ENCODE measurements around the gene TMEM40.

The TMEM40 gene

GRCh38 chr3:12773710-12774086 is 14.6 kb upstream of the TMEM40 start:
- no peak overlapping the region for H3K4me3 ChIP-seq (ENCODE audit: low read depth in 1 of 2, low read length in 1 of 2)
- H3K27me3 ChIP-seq, result peaks cover 31% of the 10 kb centered on the region
- H3K9me3 ChIP-seq, result no peaks in the 10 kb centered on the region
- TF ChIP-seq, protein P1, sequence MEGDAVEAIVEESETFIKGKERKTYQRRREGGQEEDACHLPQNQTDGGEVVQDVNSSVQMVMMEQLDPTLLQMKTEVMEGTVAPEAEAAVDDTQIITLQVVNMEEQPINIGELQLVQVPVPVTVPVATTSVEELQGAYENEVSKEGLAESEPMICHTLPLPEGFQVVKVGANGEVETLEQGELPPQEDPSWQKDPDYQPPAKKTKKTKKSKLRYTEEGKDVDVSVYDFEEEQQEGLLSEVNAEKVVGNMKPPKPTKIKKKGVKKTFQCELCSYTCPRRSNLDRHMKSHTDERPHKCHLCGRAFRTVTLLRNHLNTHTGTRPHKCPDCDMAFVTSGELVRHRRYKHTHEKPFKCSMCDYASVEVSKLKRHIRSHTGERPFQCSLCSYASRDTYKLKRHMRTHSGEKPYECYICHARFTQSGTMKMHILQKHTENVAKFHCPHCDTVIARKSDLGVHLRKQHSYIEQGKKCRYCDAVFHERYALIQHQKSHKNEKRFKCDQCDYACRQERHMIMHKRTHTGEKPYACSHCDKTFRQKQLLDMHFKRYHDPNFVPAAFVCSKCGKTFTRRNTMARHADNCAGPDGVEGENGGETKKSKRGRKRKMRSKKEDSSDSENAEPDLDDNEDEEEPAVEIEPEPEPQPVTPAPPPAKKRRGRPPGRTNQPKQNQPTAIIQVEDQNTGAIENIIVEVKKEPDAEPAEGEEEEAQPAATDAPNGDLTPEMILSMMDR (IDR thresholded peaks at IDR 0.05), result no peak
- no peaks in the 10 kb centered on the region for H3K4me1 ChIP-seq (ENCODE audit: control insufficient read depth in 1 of 2, insufficient read depth in 1 of 2, low read depth in 1 of 2, low read length in 1 of 2)
- no peaks in the 10 kb centered on the region for H3K36me3 ChIP-seq
- H3K27ac ChIP-seq, result no peak overlapping the region

DNA sequence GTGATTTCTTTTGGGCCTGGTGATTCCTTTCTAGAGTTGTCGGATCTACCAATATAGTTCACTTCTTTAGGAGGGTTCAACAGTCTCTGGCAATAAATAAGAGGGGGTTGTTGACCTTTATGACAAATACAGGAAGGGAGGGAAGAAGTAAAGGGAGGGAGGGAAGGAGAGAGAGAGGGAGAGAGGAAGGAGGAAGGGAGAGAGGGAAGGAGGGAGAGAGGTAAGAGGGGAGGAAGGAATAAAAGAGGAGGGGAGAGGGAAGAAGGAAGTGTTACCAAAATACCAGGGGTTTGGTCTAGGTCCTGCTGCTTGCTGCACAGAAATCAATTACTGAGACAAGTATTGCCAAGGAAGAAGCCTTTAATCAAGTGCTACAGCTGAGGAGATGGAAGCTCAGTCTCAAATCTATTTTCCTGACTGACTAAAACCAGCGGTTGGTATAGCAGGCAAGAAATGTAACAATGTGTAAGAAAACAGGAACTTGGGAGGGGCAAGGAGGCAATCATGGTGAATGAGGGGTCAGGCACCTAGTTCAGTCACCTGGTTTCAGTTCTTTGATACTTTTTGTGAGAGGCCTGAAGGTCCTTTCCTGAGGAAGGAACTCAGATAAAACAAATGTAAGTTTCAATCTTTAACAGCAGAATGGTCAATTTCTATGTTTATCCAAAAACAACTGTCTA is 14.1 kb upstream of the TMEM40 start:
- no peaks in the 10 kb centered on the region for H3K36me3 ChIP-seq

GRCh38 chr3:12772462-12772861 is 13.4 kb upstream of the TMEM40 start:
- Histone ChIP-seq H3K4me1 (ENCODE audit: control insufficient read depth in 1 of 2, insufficient read depth in 1 of 2, low read depth in 1 of 2, low read length in 1 of 2) (no peaks in the 10 kb centered on the region), H3K9me3 (no peaks in the 10 kb centered on the region), H3K4me3 (ENCODE audit: low read depth in 1 of 2, low read length in 1 of 2) (no peak overlapping the region), H3K27me3 (peaks cover 25% of the 10 kb centered on the region), H3K36me3 (no peaks in the 10 kb centered on the region), H3K27ac (no peak overlapping the region)
- TF ChIP-seq, protein P1 (IDR thresholded peaks at IDR 0.05), result no peak

More for the DNA sequence above, 14.1 kb upstream of the TMEM40 start:
- no peaks in the 10 kb centered on the region for H3K4me1 ChIP-seq (ENCODE audit: control insufficient read depth in 1 of 2, insufficient read depth in 1 of 2, low read depth in 1 of 2, low read length in 1 of 2)
- TF ChIP-seq, protein P1 (IDR thresholded peaks at IDR 0.05), result no peak
- H3K27me3 ChIP-seq, result peaks cover 31% of the 10 kb centered on the region
- H3K4me3 ChIP-seq (ENCODE audit: low read depth in 1 of 2, low read length in 1 of 2), result no peak overlapping the region
- no peak overlapping the region for H3K27ac ChIP-seq
- H3K9me3 ChIP-seq, result no peaks in the 10 kb centered on the region

DNA sequence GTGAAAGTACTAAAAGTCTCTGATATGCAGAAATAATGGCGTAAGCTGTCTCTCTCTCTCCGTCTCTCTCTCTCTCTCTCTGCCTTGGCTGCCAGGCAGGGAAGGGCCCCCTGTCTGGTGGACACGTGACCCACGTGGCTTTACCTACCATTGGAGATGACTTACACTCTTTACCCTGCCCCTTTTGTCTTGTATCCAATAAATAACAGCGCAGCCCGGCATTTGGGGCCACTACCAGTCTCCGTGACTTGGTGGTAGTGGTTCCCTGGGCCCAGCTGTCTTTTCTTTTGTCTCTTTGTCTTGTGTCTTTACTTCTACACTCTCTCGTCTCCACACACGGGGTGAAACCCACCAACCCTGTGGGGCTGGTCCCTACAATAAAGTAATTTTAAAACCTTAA is 12.2 kb upstream of the TMEM40 start:
- Histone ChIP-seq H3K9me3 (no peaks in the 10 kb centered on the region), H3K27me3 (peaks cover 17% of the 10 kb centered on the region), H3K4me3 (ENCODE audit: low read depth in 1 of 2, low read length in 1 of 2) (no peak overlapping the region), H3K27ac (no peak overlapping the region), H3K36me3 (no peaks in the 10 kb centered on the region), H3K4me1 (ENCODE audit: control insufficient read depth in 1 of 2, insufficient read depth in 1 of 2, low read depth in 1 of 2, low read length in 1 of 2) (no peaks in the 10 kb centered on the region)
- TF ChIP-seq, protein P1 (IDR thresholded peaks at IDR 0.05), result no peak

- TF ChIP-seq, protein P1 (IDR thresholded peaks at IDR 0.05), result no peak
- peaks cover 10% of the 10 kb centered on the region for H3K27me3 ChIP-seq
- H3K9me3 ChIP-seq, result no peaks in the 10 kb centered on the region
- H3K27ac ChIP-seq, result no peak overlapping the region
- no peak overlapping the region for H3K4me3 ChIP-seq (ENCODE audit: low read depth in 1 of 2, low read length in 1 of 2)
- H3K4me1 ChIP-seq (ENCODE audit: control insufficient read depth in 1 of 2, insufficient read depth in 1 of 2, low read depth in 1 of 2, low read length in 1 of 2), result no peaks in the 10 kb centered on the region
- H3K36me3 ChIP-seq, result no peaks in the 10 kb centered on the region
Measured at GRCh38 chr3:12769761-12770160, 10.7 kb upstream of the TMEM40 start.
